ENCODE results near the gene ABCD2.

- TF ChIP-seq, protein P1, sequence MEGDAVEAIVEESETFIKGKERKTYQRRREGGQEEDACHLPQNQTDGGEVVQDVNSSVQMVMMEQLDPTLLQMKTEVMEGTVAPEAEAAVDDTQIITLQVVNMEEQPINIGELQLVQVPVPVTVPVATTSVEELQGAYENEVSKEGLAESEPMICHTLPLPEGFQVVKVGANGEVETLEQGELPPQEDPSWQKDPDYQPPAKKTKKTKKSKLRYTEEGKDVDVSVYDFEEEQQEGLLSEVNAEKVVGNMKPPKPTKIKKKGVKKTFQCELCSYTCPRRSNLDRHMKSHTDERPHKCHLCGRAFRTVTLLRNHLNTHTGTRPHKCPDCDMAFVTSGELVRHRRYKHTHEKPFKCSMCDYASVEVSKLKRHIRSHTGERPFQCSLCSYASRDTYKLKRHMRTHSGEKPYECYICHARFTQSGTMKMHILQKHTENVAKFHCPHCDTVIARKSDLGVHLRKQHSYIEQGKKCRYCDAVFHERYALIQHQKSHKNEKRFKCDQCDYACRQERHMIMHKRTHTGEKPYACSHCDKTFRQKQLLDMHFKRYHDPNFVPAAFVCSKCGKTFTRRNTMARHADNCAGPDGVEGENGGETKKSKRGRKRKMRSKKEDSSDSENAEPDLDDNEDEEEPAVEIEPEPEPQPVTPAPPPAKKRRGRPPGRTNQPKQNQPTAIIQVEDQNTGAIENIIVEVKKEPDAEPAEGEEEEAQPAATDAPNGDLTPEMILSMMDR (IDR thresholded peaks at IDR 0.05), result no peak
- no peak for TF ChIP-seq POLR2A (IDR thresholded peaks at IDR 0.05)
Observed at GRCh38 chr12:39632670-39633069, 13.1 kb upstream of the ABCD2 start.

All from thyroid gland (tissue), 4 donors.